Natural killer cell (primary cell): ENCODE results near the gene TRMT61B. TPM values are rescaled to one million over a fixed set of nuclear protein-coding genes. Genes with fewer than 3 reads are reported as not detected.

Experiments used
- ATAC-seq, 3 donors: fragments of 150-1000 bp in 2 of 3; fragments of 200-7000 bp in 1 of 3; cut with Tn5 transposase; 1 replicate in 1 of 3; 2 replicates in 2 of 3; pipeline ENCODE4 v1.10.0; 2021; ENCODE audit warnings: mild to moderate bottlenecking in 2 of 3, moderate library complexity in 2 of 3
- DNase-seq, 2 donors: peaks; one replicate each; pipeline versions ENCODE4 v3.0.0 to v3.0.0-alpha.2; 2013 to 2021; ENCODE audit warnings: mixed read lengths in 1 of 2
- H3K27ac ChIP-seq: one replicate; pipeline ENCODE4 v1.5.1; 2013; ENCODE audit warnings: mild to moderate bottlenecking, low read length
- H3K27me3 ChIP-seq: one replicate; pipeline ENCODE4 v1.6.1; 2013; ENCODE audit warnings: low read length; ENCODE audit not compliant: control insufficient read depth, insufficient read depth
- H3K36me3 ChIP-seq: one replicate; pipeline ENCODE4 v1.6.1; 2013; ENCODE audit warnings: low read length; ENCODE audit not compliant: control insufficient read depth, insufficient read depth
- H3K4me1 ChIP-seq: one replicate; pipeline ENCODE4 v1.6.1; 2013; ENCODE audit warnings: low read length; ENCODE audit not compliant: control insufficient read depth, insufficient read depth
- H3K4me3 ChIP-seq: one replicate; pipeline ENCODE4 v1.5.1; 2013; ENCODE audit warnings: low read length
- H3K9me3 ChIP-seq: one replicate; pipeline ENCODE4 v1.6.1; 2013; ENCODE audit warnings: low read length; ENCODE audit not compliant: control insufficient read depth, insufficient read depth
- H3K27ac Mint-ChIP-seq, 2 donors: one replicate each; pipeline ENCODE4 v1.8.0; 2022; ENCODE audit warnings: mild to moderate bottlenecking in 2 of 2, mixed read lengths in 2 of 2, moderate library complexity in 1 of 2
- H3K27me3 Mint-ChIP-seq, 2 donors: one replicate each; pipeline ENCODE4 v1.8.0; 2022; ENCODE audit warnings: low read depth in 2 of 2, mixed read lengths in 2 of 2
- H3K36me3 Mint-ChIP-seq: one replicate; pipeline ENCODE4 v1.8.0; 2022; ENCODE audit warnings: mixed read lengths
- H3K4me1 Mint-ChIP-seq, 2 donors: one replicate each; pipeline ENCODE4 v1.8.0; 2022; ENCODE audit warnings: mixed read lengths in 2 of 2
- H3K4me3 Mint-ChIP-seq: one replicate; pipeline ENCODE4 v1.8.0; 2022; ENCODE audit warnings: mild to moderate bottlenecking, moderate library complexity, mixed read lengths
- H3K9me3 Mint-ChIP-seq, 2 donors: one replicate each; pipeline ENCODE4 v1.8.0; 2022; ENCODE audit warnings: mixed read lengths in 2 of 2
- WGBS: methylation state at CpG from one replicate; pipeline ENCODE4 v1.1.7; 2013; ENCODE audit warnings: missing lambda C conversion rate; ENCODE audit not compliant: insufficient coverage; 5-methylcytosine and 5-hydroxymethylcytosine counted together
- intact Hi-C: fragments of 100-400 bp; cut with micrococcal nuclease; formaldehyde crosslinking; loops from one replicate; pipeline ENCODE4 v1.14.2; 2022
- total RNA-seq, 4 donors: library from RNA; stranded (reverse); fragments of 120-200 nt in 1 of 4; gene quantifications; one replicate each; pipeline versions ENCODE4 v1.2.3 to v1.2.4, GENCODE V29; 2013 to 2022
- TF ChIP-seq, protein P1 (sequence below): fragments of 200-600 bp; IDR thresholded peaks from one replicate; pipeline ENCODE4 v1.8.0; 2022; ENCODE audit warnings: antibody characterized with exemption

The TRMT61B gene
- total RNA-seq, 3 donors from 2014 or later (not counting 1 experiment from before 2014, with no cell fraction given) = 13.6 to 19.2 (median 18.0) TPM

- TF ChIP-seq, protein P1, sequence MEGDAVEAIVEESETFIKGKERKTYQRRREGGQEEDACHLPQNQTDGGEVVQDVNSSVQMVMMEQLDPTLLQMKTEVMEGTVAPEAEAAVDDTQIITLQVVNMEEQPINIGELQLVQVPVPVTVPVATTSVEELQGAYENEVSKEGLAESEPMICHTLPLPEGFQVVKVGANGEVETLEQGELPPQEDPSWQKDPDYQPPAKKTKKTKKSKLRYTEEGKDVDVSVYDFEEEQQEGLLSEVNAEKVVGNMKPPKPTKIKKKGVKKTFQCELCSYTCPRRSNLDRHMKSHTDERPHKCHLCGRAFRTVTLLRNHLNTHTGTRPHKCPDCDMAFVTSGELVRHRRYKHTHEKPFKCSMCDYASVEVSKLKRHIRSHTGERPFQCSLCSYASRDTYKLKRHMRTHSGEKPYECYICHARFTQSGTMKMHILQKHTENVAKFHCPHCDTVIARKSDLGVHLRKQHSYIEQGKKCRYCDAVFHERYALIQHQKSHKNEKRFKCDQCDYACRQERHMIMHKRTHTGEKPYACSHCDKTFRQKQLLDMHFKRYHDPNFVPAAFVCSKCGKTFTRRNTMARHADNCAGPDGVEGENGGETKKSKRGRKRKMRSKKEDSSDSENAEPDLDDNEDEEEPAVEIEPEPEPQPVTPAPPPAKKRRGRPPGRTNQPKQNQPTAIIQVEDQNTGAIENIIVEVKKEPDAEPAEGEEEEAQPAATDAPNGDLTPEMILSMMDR = no peak
- Mint-ChIP-seq H3K36me3 (peaks cover 2% of the 10 kb centered on the region), H3K9me3 (no peaks in the 10 kb centered on the region), H3K4me3 (no peak overlapping the region), H3K27me3 (no peaks in the 10 kb centered on the region), H3K27ac (no peak overlapping the region), H3K4me1 (peaks cover 36 to 47% of the 10 kb centered on the region in 2 donors)
- Histone ChIP-seq H3K4me3 (no peak overlapping the region), H3K9me3 (no peaks in the 10 kb centered on the region), H3K4me1 (no peaks in the 10 kb centered on the region), H3K27me3 (no peaks in the 10 kb centered on the region), H3K36me3 (peaks cover 20% of the 10 kb centered on the region), H3K27ac (no peak overlapping the region)
- intact Hi-C loops = no loop called here
- WGBS = 69% methylated on average over 2 of the region's 2 CpGs
- no peak for DNase-seq
- no peak for ATAC-seq
These were observed 31.1 kb upstream of the TRMT61B start for GRCh38 chr2:28901202-28901601.

- TF ChIP-seq, protein P1 = no peak
- no peaks in the 10 kb centered on the region for H3K9me3 ChIP-seq
- H3K4me3 ChIP-seq = no peak overlapping the region
- no peak for DNase-seq
- Mint-ChIP-seq H3K9me3 (no peaks in the 10 kb centered on the region), H3K36me3 (no peaks in the 10 kb centered on the region), H3K27ac (no peak overlapping the region), H3K4me1 (peaks cover 42 to 49% of the 10 kb centered on the region in 2 donors), H3K4me3 (no peak overlapping the region), H3K27me3 (no peaks in the 10 kb centered on the region)
- no peak for ATAC-seq
- H3K27ac ChIP-seq = no peak overlapping the region
- H3K36me3 ChIP-seq = peaks cover 12% of the 10 kb centered on the region
- WGBS = 60% methylated on average over 1 of the region's 1 CpG
- no peaks in the 10 kb centered on the region for H3K27me3 ChIP-seq
- peaks cover 13% of the 10 kb centered on the region for H3K4me1 ChIP-seq
- intact Hi-C loops = loop anchor here (10.0 kb wide), 1 partner anchor 143 kb away; the partner anchor contains the start of gene PPP1CB
These were observed 27.9 kb upstream of the TRMT61B start for GRCh38 chr2:28898048-28898447.

DNA sequence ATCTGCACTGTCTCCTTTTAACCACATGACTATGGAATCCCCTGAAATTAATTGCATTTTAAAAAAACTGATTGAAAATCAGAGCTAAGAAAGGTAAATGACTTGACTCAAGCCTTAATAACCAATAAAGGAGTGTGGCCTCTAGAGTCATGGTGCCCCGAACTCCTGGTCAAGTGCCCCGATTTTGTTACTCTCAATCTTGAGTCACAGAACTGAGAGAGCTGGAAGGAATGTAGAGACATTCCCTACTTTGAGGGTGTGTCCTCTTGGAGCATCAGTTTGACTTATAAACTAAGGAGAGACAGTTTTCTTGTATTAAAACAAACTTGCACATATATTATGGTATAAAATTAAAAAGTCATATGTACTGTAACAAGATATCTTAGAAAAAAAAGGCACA is 26.8 kb upstream of the TRMT61B start:
- Mint-ChIP-seq H3K36me3 (no peaks in the 10 kb centered on the region), H3K4me3 (no peak overlapping the region), H3K4me1 (peaks cover 42 to 44% of the 10 kb centered on the region in 2 donors), H3K27me3 (no peaks in the 10 kb centered on the region), H3K27ac (no peak overlapping the region), H3K9me3 (no peaks in the 10 kb centered on the region)
- TF ChIP-seq, protein P1 = no peak
- H3K27ac ChIP-seq = no peak overlapping the region
- no peak for DNase-seq
- H3K4me1 ChIP-seq = peaks cover 13% of the 10 kb centered on the region
- intact Hi-C loops = loop anchor here (10.0 kb wide), 1 partner anchor 142 kb away; the partner anchor contains the start of gene PPP1CB
- H3K9me3 ChIP-seq = no peaks in the 10 kb centered on the region
- H3K4me3 ChIP-seq = no peak overlapping the region
- 62% methylated on average over 2 of the region's 2 CpGs for WGBS
- peaks cover 1% of the 10 kb centered on the region for H3K36me3 ChIP-seq
- no peaks in the 10 kb centered on the region for H3K27me3 ChIP-seq
- no peak for ATAC-seq
